Left ventricle myocardium superior (tissue), 1 donor: ENCODE data around the gene TRIM54. TPM values are rescaled to one million over a fixed set of nuclear protein-coding genes. Genes with fewer than 3 reads are reported as not detected.
"Not testable (repeated sequence)": the region's sequence is repeated elsewhere in the genome, so short reads cannot be mapped to it uniquely, and the experiment has no call there.

Experiments used
- ATAC-seq: fragments of 200-7000 bp; cut with Tn5 transposase; one replicate; pipeline ENCODE4 v1.9.1; 2020; ENCODE audit warnings: mild to moderate bottlenecking, moderate library complexity
- DNase-seq: peaks from one replicate; pipeline ENCODE4 v3.0.0-alpha.2; 2020
- intact Hi-C: fragments of 100-400 bp; cut with micrococcal nuclease; formaldehyde crosslinking; loops from one replicate; pipeline ENCODE4 v1.11.0; 2022
- total RNA-seq: library from RNA; stranded (reverse); fragmentation: NEBNext Ultra II Directional; extraction: Animal tissue kit (Norgen Biotek cat#: 25700); gene quantifications from one replicate; pipeline ENCODE4 v1.2.1, GENCODE V29; 2021
- donor health status: DM: no; HTN: yes; CAD: no; lungs with severe emphysema.

The TRIM54 gene
- total RNA-seq, 1 donor from 2014 or later: 291 TPM

- ATAC-seq (no peak), DNase-seq (no peak)
- intact Hi-C loops: no loop called here
These were observed 6.7 kb upstream of the TRIM54 start, which contains the start of gene DNAJC5G for GRCh38 chr2:27275211-27276150. TSS of gene DNAJC5G (plus strand) at chr2:27275433. CDS start at chr2:27276729, 1,296 bp downstream.

GRCh38 chr2:27278010-27278409 is 4.2 kb upstream of the TRIM54 start:
- intact Hi-C loops: no loop called here
- no peak for DNase-seq
- ATAC-seq: no peak

- ATAC-seq (no peak), DNase-seq (no peak)
- intact Hi-C loops: loop anchor here (10.0 kb wide), 1 partner anchor 186 kb away; no protein-coding TSS in a partner anchor
These were observed 1.4 kb upstream of the TRIM54 start for GRCh38 chr2:27280826-27281225.

GRCh38 chr2:27281442-27281841 is 787 bp upstream of the TRIM54 start:
- peak; percentile 52 for ATAC-seq
- intact Hi-C loops: loop anchor here (10.0 kb wide), 1 partner anchor 187 kb away; no protein-coding TSS in a partner anchor
- no peak for DNase-seq

- ATAC-seq: peak; percentile 73
- DNase-seq: peak; percentile 51
- intact Hi-C loops: loop anchor here (10.0 kb wide), 1 partner anchor 188 kb away; no protein-coding TSS in a partner anchor
These were observed 663 bp downstream of the TRIM54 start for GRCh38 chr2:27282892-27283291.

- ATAC-seq (no peak), DNase-seq (no peak)
- intact Hi-C loops: loop anchor here (10.0 kb wide), 1 partner anchor 190 kb away; no protein-coding TSS in a partner anchor
These were observed 2.8 kb downstream of the TRIM54 start for GRCh38 chr2:27284996-27285395.

- no peak for DNase-seq
- ATAC-seq: no peak
- intact Hi-C loops: loop anchor here (10.0 kb wide), 1 partner anchor 191 kb away; no protein-coding TSS in a partner anchor
These were observed 3.3 kb downstream of the TRIM54 start for GRCh38 chr2:27285481-27285880.

- ATAC-seq (no peak), DNase-seq (no peak)
- intact Hi-C loops: loop anchor here (10.0 kb wide), 1 partner anchor 194 kb away; no protein-coding TSS in a partner anchor
These were observed 6.4 kb downstream of the TRIM54 start for GRCh38 chr2:27288610-27289009.

- ATAC-seq: no peak
- no peak for DNase-seq
- intact Hi-C loops: no loop called here
These were observed 8.3 kb downstream of the TRIM54 start for GRCh38 chr2:27290549-27290948.

- DNase-seq (no peak), ATAC-seq (peak; percentile 27)
- intact Hi-C loops: no loop called here
These were observed 9.6 kb downstream of the TRIM54 start for GRCh38 chr2:27291865-27292264.

- no peak for ATAC-seq
- intact Hi-C loops: no loop called here
- no peak for DNase-seq
These were observed 12.7 kb downstream of the TRIM54 start for GRCh38 chr2:27294928-27295327.

- ATAC-seq: no peak
- intact Hi-C loops: no loop called here
These were observed 14.3 kb downstream of the TRIM54 start for GRCh38 chr2:27296481-27296880.

GRCh38 chr2:27297195-27297594 is 15.0 kb downstream of the TRIM54 start:
- intact Hi-C loops: no loop called here
- no peak for ATAC-seq
- DNase-seq: no peak

More at GRCh38 chr2:27296481-27296880, 14.3 kb downstream of the TRIM54 start:
- DNase-seq: no peak

- DNase-seq (no peak), ATAC-seq (peak; percentile 6)
- intact Hi-C loops: no loop called here
These were observed 16.3 kb downstream of the TRIM54 start for GRCh38 chr2:27298391-27299080.

GRCh38 chr2:27300606-27301005 is 18.4 kb downstream of the TRIM54 start:
- intact Hi-C loops, DNase-seq, ATAC-seq: not testable (repeated sequence)

- ATAC-seq (peak; percentile 67), DNase-seq (no peak)
- intact Hi-C loops: no loop called here
These were observed 21.1 kb downstream of the TRIM54 start for GRCh38 chr2:27303093-27304025.

- intact Hi-C loops: no loop called here
- DNase-seq (no peak), ATAC-seq (no peak)
These were observed 22.4 kb downstream of the TRIM54 start for GRCh38 chr2:27304488-27305240.

GRCh38 chr2:27305516-27305915 is 23.3 kb downstream of the TRIM54 start:
- DNase-seq: no peak
- ATAC-seq: no peak
- intact Hi-C loops: no loop called here
